ENCODE measurements around the gene MPPED2. TPM values are rescaled to one million over a fixed set of nuclear protein-coding genes. Genes with fewer than 3 reads are reported as not detected.

Gene MPPED2
- total RNA-seq, 1 experiment from 2014 or later: 2.4 TPM

DNA sequence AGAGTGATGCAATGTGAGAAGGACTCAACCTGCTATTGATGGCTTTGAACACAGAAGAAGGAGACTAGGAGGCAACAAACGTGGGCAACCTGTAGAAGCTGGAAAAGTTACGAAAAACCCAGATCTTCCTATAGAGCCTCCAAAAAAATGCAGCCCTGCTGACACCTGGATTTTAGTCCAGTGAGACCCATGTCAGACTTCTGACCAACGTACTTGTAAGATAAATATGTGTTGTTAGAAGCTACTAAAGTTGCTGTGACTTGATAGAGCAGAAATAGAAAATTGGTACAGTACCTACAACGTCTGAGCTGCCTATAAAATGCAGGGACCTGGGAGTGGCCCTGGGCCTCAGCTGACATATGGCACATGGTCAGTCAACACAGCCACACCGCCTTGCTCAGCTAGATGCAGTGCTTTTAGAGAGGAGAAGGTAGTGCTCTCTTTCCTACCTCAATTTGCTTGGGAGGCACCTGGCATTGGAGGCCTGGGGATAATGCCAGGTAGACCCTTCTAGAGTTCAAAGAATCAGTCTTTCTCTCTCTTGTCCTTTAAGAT lies 165.8 kb downstream of the MPPED2 start (continued):
- TF ChIP-seq, protein P1, sequence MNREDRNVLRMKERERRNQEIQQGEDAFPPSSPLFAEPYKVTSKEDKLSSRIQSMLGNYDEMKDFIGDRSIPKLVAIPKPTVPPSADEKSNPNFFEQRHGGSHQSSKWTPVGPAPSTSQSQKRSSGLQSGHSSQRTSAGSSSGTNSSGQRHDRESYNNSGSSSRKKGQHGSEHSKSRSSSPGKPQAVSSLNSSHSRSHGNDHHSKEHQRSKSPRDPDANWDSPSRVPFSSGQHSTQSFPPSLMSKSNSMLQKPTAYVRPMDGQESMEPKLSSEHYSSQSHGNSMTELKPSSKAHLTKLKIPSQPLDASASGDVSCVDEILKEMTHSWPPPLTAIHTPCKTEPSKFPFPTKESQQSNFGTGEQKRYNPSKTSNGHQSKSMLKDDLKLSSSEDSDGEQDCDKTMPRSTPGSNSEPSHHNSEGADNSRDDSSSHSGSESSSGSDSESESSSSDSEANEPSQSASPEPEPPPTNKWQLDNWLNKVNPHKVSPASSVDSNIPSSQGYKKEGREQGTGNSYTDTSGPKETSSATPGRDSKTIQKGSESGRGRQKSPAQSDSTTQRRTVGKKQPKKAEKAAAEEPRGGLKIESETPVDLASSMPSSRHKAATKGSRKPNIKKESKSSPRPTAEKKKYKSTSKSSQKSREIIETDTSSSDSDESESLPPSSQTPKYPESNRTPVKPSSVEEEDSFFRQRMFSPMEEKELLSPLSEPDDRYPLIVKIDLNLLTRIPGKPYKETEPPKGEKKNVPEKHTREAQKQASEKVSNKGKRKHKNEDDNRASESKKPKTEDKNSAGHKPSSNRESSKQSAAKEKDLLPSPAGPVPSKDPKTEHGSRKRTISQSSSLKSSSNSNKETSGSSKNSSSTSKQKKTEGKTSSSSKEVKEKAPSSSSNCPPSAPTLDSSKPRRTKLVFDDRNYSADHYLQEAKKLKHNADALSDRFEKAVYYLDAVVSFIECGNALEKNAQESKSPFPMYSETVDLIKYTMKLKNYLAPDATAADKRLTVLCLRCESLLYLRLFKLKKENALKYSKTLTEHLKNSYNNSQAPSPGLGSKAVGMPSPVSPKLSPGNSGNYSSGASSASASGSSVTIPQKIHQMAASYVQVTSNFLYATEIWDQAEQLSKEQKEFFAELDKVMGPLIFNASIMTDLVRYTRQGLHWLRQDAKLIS (CRISPR knock-in tag; IDR thresholded peaks at IDR 0.05; ENCODE audit: borderline replicate concordance): no peak
- TF ChIP-seq, protein P2, sequence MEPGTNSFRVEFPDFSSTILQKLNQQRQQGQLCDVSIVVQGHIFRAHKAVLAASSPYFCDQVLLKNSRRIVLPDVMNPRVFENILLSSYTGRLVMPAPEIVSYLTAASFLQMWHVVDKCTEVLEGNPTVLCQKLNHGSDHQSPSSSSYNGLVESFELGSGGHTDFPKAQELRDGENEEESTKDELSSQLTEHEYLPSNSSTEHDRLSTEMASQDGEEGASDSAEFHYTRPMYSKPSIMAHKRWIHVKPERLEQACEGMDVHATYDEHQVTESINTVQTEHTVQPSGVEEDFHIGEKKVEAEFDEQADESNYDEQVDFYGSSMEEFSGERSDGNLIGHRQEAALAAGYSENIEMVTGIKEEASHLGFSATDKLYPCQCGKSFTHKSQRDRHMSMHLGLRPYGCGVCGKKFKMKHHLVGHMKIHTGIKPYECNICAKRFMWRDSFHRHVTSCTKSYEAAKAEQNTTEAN (CRISPR knock-in tag; IDR thresholded peaks at IDR 0.05): no peak
- no peak for TF ChIP-seq MXD4 (CRISPR knock-in tag; IDR thresholded peaks at IDR 0.05; ENCODE audit: borderline replicate concordance)
- no peak for TF ChIP-seq IRF2 (CRISPR knock-in tag; IDR thresholded peaks at IDR 0.05; ENCODE audit: borderline replicate concordance, low read depth)
- TF ChIP-seq GRHL2 (CRISPR knock-in tag; IDR thresholded peaks at IDR 0.05; ENCODE audit: insufficient replicate concordance, severe bottlenecking): no peak
- TF ChIP-seq E2F5 (CRISPR knock-in tag; IDR thresholded peaks at IDR 0.05): no peak
- TF ChIP-seq, protein P3, sequence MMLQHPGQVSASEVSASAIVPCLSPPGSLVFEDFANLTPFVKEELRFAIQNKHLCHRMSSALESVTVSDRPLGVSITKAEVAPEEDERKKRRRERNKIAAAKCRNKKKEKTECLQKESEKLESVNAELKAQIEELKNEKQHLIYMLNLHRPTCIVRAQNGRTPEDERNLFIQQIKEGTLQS (CRISPR knock-in tag; conservative IDR thresholded peaks at IDR 0.05): no peak
- TF ChIP-seq, protein P4, sequence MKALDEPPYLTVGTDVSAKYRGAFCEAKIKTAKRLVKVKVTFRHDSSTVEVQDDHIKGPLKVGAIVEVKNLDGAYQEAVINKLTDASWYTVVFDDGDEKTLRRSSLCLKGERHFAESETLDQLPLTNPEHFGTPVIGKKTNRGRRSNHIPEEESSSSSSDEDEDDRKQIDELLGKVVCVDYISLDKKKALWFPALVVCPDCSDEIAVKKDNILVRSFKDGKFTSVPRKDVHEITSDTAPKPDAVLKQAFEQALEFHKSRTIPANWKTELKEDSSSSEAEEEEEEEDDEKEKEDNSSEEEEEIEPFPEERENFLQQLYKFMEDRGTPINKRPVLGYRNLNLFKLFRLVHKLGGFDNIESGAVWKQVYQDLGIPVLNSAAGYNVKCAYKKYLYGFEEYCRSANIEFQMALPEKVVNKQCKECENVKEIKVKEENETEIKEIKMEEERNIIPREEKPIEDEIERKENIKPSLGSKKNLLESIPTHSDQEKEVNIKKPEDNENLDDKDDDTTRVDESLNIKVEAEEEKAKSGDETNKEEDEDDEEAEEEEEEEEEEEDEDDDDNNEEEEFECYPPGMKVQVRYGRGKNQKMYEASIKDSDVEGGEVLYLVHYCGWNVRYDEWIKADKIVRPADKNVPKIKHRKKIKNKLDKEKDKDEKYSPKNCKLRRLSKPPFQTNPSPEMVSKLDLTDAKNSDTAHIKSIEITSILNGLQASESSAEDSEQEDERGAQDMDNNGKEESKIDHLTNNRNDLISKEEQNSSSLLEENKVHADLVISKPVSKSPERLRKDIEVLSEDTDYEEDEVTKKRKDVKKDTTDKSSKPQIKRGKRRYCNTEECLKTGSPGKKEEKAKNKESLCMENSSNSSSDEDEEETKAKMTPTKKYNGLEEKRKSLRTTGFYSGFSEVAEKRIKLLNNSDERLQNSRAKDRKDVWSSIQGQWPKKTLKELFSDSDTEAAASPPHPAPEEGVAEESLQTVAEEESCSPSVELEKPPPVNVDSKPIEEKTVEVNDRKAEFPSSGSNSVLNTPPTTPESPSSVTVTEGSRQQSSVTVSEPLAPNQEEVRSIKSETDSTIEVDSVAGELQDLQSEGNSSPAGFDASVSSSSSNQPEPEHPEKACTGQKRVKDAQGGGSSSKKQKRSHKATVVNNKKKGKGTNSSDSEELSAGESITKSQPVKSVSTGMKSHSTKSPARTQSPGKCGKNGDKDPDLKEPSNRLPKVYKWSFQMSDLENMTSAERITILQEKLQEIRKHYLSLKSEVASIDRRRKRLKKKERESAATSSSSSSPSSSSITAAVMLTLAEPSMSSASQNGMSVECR (CRISPR knock-in tag; IDR thresholded peaks at IDR 0.05; ENCODE audit: borderline replicate concordance): no peak
- TF ChIP-seq, protein P5, sequence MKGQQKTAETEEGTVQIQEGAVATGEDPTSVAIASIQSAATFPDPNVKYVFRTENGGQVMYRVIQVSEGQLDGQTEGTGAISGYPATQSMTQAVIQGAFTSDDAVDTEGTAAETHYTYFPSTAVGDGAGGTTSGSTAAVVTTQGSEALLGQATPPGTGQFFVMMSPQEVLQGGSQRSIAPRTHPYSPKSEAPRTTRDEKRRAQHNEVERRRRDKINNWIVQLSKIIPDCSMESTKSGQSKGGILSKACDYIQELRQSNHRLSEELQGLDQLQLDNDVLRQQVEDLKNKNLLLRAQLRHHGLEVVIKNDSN (CRISPR knock-in tag; IDR thresholded peaks at IDR 0.05): no peak
- TF ChIP-seq SMAD4 (CRISPR knock-in tag; IDR thresholded peaks at IDR 0.05): no peak
- TF ChIP-seq FOXP1 (CRISPR knock-in tag; IDR thresholded peaks at IDR 0.05; ENCODE audit: borderline replicate concordance): no peak
- no peak for TF ChIP-seq CREB1 (CRISPR knock-in tag; IDR thresholded peaks at IDR 0.05)
- no peak for TF ChIP-seq ESRRA (CRISPR knock-in tag; IDR thresholded peaks at IDR 0.05; ENCODE audit: borderline replicate concordance)

DNA sequence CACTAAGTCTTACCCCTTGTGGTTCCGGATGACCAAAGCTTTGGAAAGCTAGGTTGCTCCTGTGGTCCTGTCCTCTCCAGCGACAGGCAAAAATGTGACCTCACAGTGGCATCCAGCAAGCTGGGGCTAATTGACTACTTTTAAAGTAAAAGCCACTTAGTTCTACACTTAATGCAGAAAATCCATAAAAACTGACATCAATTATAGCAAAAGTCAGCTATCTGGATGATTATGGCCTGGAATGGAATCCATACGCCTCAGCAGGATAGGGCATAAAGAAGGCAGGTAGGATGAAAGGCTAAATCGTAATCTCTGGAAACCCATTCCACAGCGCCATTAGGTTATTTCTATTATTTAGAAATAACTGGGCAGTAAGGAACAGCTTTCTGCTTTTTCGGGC lies 171.3 kb downstream of the MPPED2 start:
- H3K27me3 Mint-ChIP-seq (ENCODE audit: low read depth): peaks cover 26% of the 10 kb centered on the region
- ChIA-PET CTCF (no interaction called here), POLR2A (interaction anchor here (1.1 kb wide), 1 partner anchor 8 kb away, joined by 4 read pairs; no protein-coding TSS in a partner anchor)
- H3K27ac Mint-ChIP-seq: no peak overlapping the region
- no peak for ATAC-seq
- H3K9me3 Mint-ChIP-seq: no peaks in the 10 kb centered on the region
- H3K36me3 Mint-ChIP-seq: no peaks in the 10 kb centered on the region
- no peak overlapping the region for H3K4me3 Mint-ChIP-seq
- DNase-seq (ENCODE audit: low spot score): no peak
- H3K4me1 Mint-ChIP-seq: peaks cover 10% of the 10 kb centered on the region
- TF ChIP-seq, protein P6, sequence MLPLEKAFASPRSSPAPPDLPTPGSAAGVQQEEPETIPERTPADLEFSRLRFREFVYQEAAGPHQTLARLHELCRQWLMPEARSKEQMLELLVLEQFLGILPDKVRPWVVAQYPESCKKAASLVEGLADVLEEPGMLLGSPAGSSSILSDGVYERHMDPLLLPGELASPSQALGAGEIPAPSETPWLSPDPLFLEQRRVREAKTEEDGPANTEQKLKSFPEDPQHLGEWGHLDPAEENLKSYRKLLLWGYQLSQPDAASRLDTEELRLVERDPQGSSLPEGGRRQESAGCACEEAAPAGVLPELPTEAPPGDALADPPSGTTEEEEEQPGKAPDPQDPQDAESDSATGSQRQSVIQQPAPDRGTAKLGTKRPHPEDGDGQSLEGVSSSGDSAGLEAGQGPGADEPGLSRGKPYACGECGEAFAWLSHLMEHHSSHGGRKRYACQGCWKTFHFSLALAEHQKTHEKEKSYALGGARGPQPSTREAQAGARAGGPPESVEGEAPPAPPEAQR (CRISPR knock-in tag; IDR thresholded peaks at IDR 0.05): no peak
- TF ChIP-seq KAT7 (CRISPR knock-in tag; IDR thresholded peaks at IDR 0.05; ENCODE audit: borderline replicate concordance) (no peak), ZNF423 (CRISPR knock-in tag; IDR thresholded peaks at IDR 0.05) (no peak), HMGA2 (CRISPR knock-in tag; IDR thresholded peaks at IDR 0.05) (no peak), GTF2I (CRISPR knock-in tag; conservative IDR thresholded peaks at IDR 0.05) (no peak)
